H9 (cell line): ENCODE results near the gene PRSS2. TPM values are rescaled to one million over a fixed set of nuclear protein-coding genes. Genes with fewer than 3 reads are reported as not detected.

ENCODE experiments used
- DNase-seq: peaks from one replicate; pipeline ENCODE4 v3.0.0-alpha.2; 2017
- H2AFZ ChIP-seq: one replicate; pipeline ENCODE4 v1.6.1; 2013; ENCODE audit warnings: mild to moderate bottlenecking, low read length, control low read depth, moderate library complexity
- H2AK5ac ChIP-seq: 2 replicates; pipeline ENCODE4 v1.6.1; 2013; ENCODE audit warnings: low read length, control low read depth, mixed read lengths; ENCODE audit not compliant: insufficient read length
- H2BK120ac ChIP-seq: one replicate; pipeline ENCODE4 v1.6.1; 2013; ENCODE audit warnings: low read depth, mild to moderate bottlenecking, low read length, control low read depth, inconsistent platforms; ENCODE audit not compliant: poor library complexity, severe bottlenecking
- H2BK12ac ChIP-seq: 2 replicates; pipeline ENCODE4 v1.6.1; 2013; ENCODE audit warnings: low read length, control low read depth, mixed read lengths, low read depth; ENCODE audit not compliant: insufficient read length
- H2BK15ac ChIP-seq: 2 replicates; pipeline ENCODE4 v1.6.1; 2013; ENCODE audit warnings: low read depth, low read length, control low read depth
- H2BK20ac ChIP-seq: one replicate; pipeline ENCODE4 v1.6.1; 2013; ENCODE audit warnings: low read depth, mild to moderate bottlenecking, low read length, control low read depth, inconsistent platforms; ENCODE audit not compliant: poor library complexity, severe bottlenecking
- H2BK5ac ChIP-seq: 2 replicates; pipeline ENCODE4 v1.6.1; 2013; ENCODE audit warnings: low read length, control low read depth, mixed read lengths; ENCODE audit not compliant: insufficient read length
- H3K14ac ChIP-seq: 2 replicates; pipeline ENCODE4 v1.6.1; 2013; ENCODE audit warnings: low read length, control low read depth; ENCODE audit not compliant: insufficient read depth
- H3K18ac ChIP-seq: 2 replicates; pipeline ENCODE4 v1.6.1; 2013; ENCODE audit warnings: low read depth, mild to moderate bottlenecking, mixed read lengths, low read length, control low read depth; ENCODE audit not compliant: insufficient read length
- H3K23ac ChIP-seq: 2 replicates; pipeline ENCODE4 v1.6.1; 2013; ENCODE audit warnings: low read length, control low read depth, mixed read lengths, low read depth; ENCODE audit not compliant: insufficient read length
- H3K23me2 ChIP-seq: 2 replicates; pipeline ENCODE4 v1.6.1; 2013; ENCODE audit warnings: low read depth, mild to moderate bottlenecking, mixed read lengths, low read length, control low read depth; ENCODE audit not compliant: insufficient read length, poor library complexity, severe bottlenecking
- H3K27ac ChIP-seq: 2 replicates; pipeline ENCODE4 v1.5.1; 2013; ENCODE audit warnings: low read length, control low read depth, mixed read lengths, low read depth; ENCODE audit not compliant: insufficient read length
- H3K27me3 ChIP-seq: 2 replicates; pipeline ENCODE4 v1.6.1; 2013; ENCODE audit warnings: low read length, control low read depth, inconsistent platforms; ENCODE audit not compliant: insufficient read depth
- H3K4ac ChIP-seq: 2 replicates; pipeline ENCODE4 v1.6.1; 2013; ENCODE audit warnings: low read depth, mild to moderate bottlenecking, control low read depth, inconsistent platforms, low read length, moderate library complexity
- H3K4me1 ChIP-seq: 2 replicates; pipeline ENCODE4 v1.6.1; 2013; ENCODE audit warnings: low read length, control low read depth, inconsistent platforms; ENCODE audit not compliant: insufficient read depth
- H3K4me2 ChIP-seq: 2 replicates; pipeline ENCODE4 v1.6.1; 2013; ENCODE audit warnings: low read length, control low read depth, mixed read lengths; ENCODE audit not compliant: insufficient read length, insufficient read depth
- H3K56ac ChIP-seq: 2 replicates; pipeline ENCODE4 v1.6.1; 2013; ENCODE audit warnings: low read depth, mild to moderate bottlenecking, mixed read lengths, low read length, control low read depth; ENCODE audit not compliant: insufficient read length
- H3K79me1 ChIP-seq: 2 replicates; pipeline ENCODE4 v1.6.1; 2013; ENCODE audit warnings: low read depth, mild to moderate bottlenecking, moderate library complexity, low read length, control low read depth, inconsistent platforms; ENCODE audit not compliant: insufficient read depth, poor library complexity, severe bottlenecking
- H3K79me2 ChIP-seq: 2 replicates; pipeline ENCODE4 v1.6.1; 2013; ENCODE audit warnings: low read length, control low read depth, inconsistent platforms; ENCODE audit not compliant: insufficient read depth
- H3K9ac ChIP-seq: 2 replicates; pipeline ENCODE4 v1.6.1; 2013; ENCODE audit warnings: low read length, control low read depth, mixed read lengths; ENCODE audit not compliant: insufficient read length; ENCODE audit errors: extremely low read depth
- H3K9me3 ChIP-seq: one replicate; pipeline ENCODE4 v1.6.1; 2013; ENCODE audit warnings: low read depth, low read length, inconsistent platforms; ENCODE audit not compliant: control insufficient read depth
- H3T11ph ChIP-seq: one replicate; pipeline ENCODE4 v1.6.1; 2013; ENCODE audit warnings: mild to moderate bottlenecking, low read length, control low read depth, inconsistent platforms
- H4K20me1 ChIP-seq: one replicate; pipeline ENCODE4 v1.6.1; 2013; ENCODE audit not compliant: control insufficient read depth, insufficient read length, insufficient read depth
- H4K5ac ChIP-seq: 2 replicates; pipeline ENCODE4 v1.6.1; 2013; ENCODE audit warnings: low read depth, mild to moderate bottlenecking, mixed read lengths, low read length, control low read depth; ENCODE audit not compliant: insufficient read length
- H4K8ac ChIP-seq: replicated peaks from 2 replicates; pipeline ENCODE4 v1.6.1; 2013; ENCODE audit warnings: low read length, control low read depth, mixed read lengths, low read depth; ENCODE audit not compliant: insufficient read length
- H4K91ac ChIP-seq: 2 replicates; pipeline ENCODE4 v1.6.1; 2013; ENCODE audit warnings: low read depth, mild to moderate bottlenecking, moderate library complexity, mixed read lengths, low read length, control low read depth; ENCODE audit not compliant: insufficient read length
- H3K27ac Mint-ChIP-seq, 3 experiments: 2 replicates in 2 of 3; 3 replicates in 1 of 3; pipeline ENCODE4 v1.8.0; 2020 to 2021; ENCODE audit warnings: mixed read lengths in 3 of 3, mild to moderate bottlenecking in 1 of 3, moderate library complexity in 1 of 3
- H3K27me3 Mint-ChIP-seq: 2 replicates; pipeline ENCODE4 v1.8.0; 2021; ENCODE audit warnings: low read depth, mild to moderate bottlenecking, moderate library complexity, mixed read lengths
- H3K36me3 Mint-ChIP-seq, 3 experiments: 2 replicates in 2 of 3; 3 replicates in 1 of 3; pipeline ENCODE4 v1.8.0; 2020 to 2021; ENCODE audit warnings: low read depth in 3 of 3, mixed read lengths in 3 of 3; ENCODE audit not compliant: insufficient read depth in 1 of 3
- H3K4me1 Mint-ChIP-seq, 2 experiments: 2 replicates each; pipeline ENCODE4 v1.8.0; 2020; ENCODE audit warnings: mixed read lengths in 2 of 2
- H3K4me3 Mint-ChIP-seq, 2 experiments: 2 replicates in 1 of 2; 3 replicates in 1 of 2; pipeline ENCODE4 v1.8.0; 2020 to 2021; ENCODE audit warnings: mild to moderate bottlenecking in 2 of 2, mixed read lengths in 2 of 2, moderate library complexity in 1 of 2
- H3K9me3 Mint-ChIP-seq, 2 experiments: 2 replicates in 1 of 2; 3 replicates in 1 of 2; pipeline ENCODE4 v1.8.0; 2020; ENCODE audit warnings: mild to moderate bottlenecking in 2 of 2, mixed read lengths in 2 of 2, moderate library complexity in 1 of 2
- WGBS: extraction: QIAGEN DNeasy Blood & Tissue Kit; methylation state at CpG from one replicate; pipeline ENCODE4 v1.1.7; 2013; ENCODE audit warnings: missing lambda C conversion rate, low lambda C conversion rate, mixed read lengths; ENCODE audit not compliant: insufficient read length; ENCODE audit errors: extremely low coverage; 5-methylcytosine and 5-hydroxymethylcytosine counted together
- total RNA-seq: library from RNA; stranded (reverse); gene quantifications from 2 replicates; pipeline ENCODE4 v1.2.1, GENCODE V29; 2021
- TF ChIP-seq, protein P1 (sequence below): fragments of 200-600 bp; sonication (generic); conservative IDR thresholded peaks from 3 replicates; pipeline ENCODE4 v1.8.0; 2021; ENCODE audit warnings: antibody characterized with exemption, mild to moderate bottlenecking

PRSS2 gene
- total RNA-seq, 1 experiment from 2014 or later, result not detected

- H3K9me3 Mint-ChIP-seq, result no peaks in the 10 kb centered on the region; a peak in 1 of 5 replicates
- H3K9ac ChIP-seq, result no peak overlapping the region
- WGBS, result no CpG with 5 or more reads among the region's 3 CpGs
- H2AFZ ChIP-seq, result no peak overlapping the region
- TF ChIP-seq, protein P1, sequence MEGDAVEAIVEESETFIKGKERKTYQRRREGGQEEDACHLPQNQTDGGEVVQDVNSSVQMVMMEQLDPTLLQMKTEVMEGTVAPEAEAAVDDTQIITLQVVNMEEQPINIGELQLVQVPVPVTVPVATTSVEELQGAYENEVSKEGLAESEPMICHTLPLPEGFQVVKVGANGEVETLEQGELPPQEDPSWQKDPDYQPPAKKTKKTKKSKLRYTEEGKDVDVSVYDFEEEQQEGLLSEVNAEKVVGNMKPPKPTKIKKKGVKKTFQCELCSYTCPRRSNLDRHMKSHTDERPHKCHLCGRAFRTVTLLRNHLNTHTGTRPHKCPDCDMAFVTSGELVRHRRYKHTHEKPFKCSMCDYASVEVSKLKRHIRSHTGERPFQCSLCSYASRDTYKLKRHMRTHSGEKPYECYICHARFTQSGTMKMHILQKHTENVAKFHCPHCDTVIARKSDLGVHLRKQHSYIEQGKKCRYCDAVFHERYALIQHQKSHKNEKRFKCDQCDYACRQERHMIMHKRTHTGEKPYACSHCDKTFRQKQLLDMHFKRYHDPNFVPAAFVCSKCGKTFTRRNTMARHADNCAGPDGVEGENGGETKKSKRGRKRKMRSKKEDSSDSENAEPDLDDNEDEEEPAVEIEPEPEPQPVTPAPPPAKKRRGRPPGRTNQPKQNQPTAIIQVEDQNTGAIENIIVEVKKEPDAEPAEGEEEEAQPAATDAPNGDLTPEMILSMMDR, result no peak
- H3K23ac ChIP-seq, result no peak overlapping the region
- no peak overlapping the region for H3K18ac ChIP-seq
- H3K14ac ChIP-seq, result no peak overlapping the region
- no peak overlapping the region for H2BK12ac ChIP-seq
- no peak overlapping the region for H3K27ac ChIP-seq
- H2AK5ac ChIP-seq, result no peak overlapping the region
- H3K23me2 ChIP-seq, result no peaks in the 10 kb centered on the region
- H3K79me1 ChIP-seq, result no peaks in the 10 kb centered on the region
- no peak overlapping the region for H3K56ac ChIP-seq
- H3K27me3 Mint-ChIP-seq, result peaks cover 54% of the 10 kb centered on the region
- no peak for DNase-seq
- no peak overlapping the region for H2BK15ac ChIP-seq
- no peaks in the 10 kb centered on the region for H3K27me3 ChIP-seq
- H3T11ph ChIP-seq, result no peak overlapping the region
- no peak overlapping the region for H3K4ac ChIP-seq
- no peak overlapping the region for H3K4me3 Mint-ChIP-seq
- H3K9me3 ChIP-seq, result no peaks in the 10 kb centered on the region
- no peak overlapping the region for H2BK5ac ChIP-seq
- H4K20me1 ChIP-seq, result no peaks in the 10 kb centered on the region
- peaks cover 15 to 33% of the 10 kb centered on the region in 2 experiments for H3K4me1 Mint-ChIP-seq
- H3K4me2 ChIP-seq, result no peak overlapping the region
- H4K5ac ChIP-seq, result no peak overlapping the region
- H3K4me1 ChIP-seq, result peaks cover 2% of the 10 kb centered on the region; the same call in 1 of the 2 replicates
- no peak overlapping the region for H2BK20ac ChIP-seq
- no peak overlapping the region for H4K91ac ChIP-seq
- no peak overlapping the region for H3K27ac Mint-ChIP-seq
- H2BK120ac ChIP-seq, result no peak overlapping the region
- H4K8ac ChIP-seq, result no peak overlapping the region
- H3K79me2 ChIP-seq, result no peaks in the 10 kb centered on the region
- peaks cover 0 to 2% (median 0%) of the 10 kb centered on the region in 3 experiments; a peak in 3 of 7 replicates for H3K36me3 Mint-ChIP-seq
Measured at GRCh38 chr7:142807855-142808460, 37.2 kb downstream of the PRSS2 start.
